Heart left ventricle (tissue), 16 donors: ENCODE measurements around the gene VASH2. TPM values are rescaled to one million over a fixed set of nuclear protein-coding genes. Genes with fewer than 3 reads are reported as not detected.

Source experiments
- ATAC-seq, 4 donors: fragments of 200-7000 bp; cut with Tn5 transposase; one replicate each; pipeline ENCODE4 v1.9.1; 2020 to 2022; ENCODE audit warnings: moderate library complexity in 4 of 4, mild to moderate bottlenecking in 3 of 4, moderate number of reproducible peaks in 1 of 4
- DNase-seq, 5 donors: peaks; one replicate each; pipeline ENCODE4 v3.0.0-alpha.2; 2020
- H3K27ac ChIP-seq, 12 donors: fragments of 200-600 bp; sonication (generic) in 4 of 12; one replicate each; pipeline versions ENCODE4 v1.5.0 to v1.8.0; 2016 to 2022; ENCODE audit warnings: mild to moderate bottlenecking in 2 of 12
- H3K27me3 ChIP-seq, 9 donors: fragments of 200-600 bp; sonication (generic) in 2 of 9; one replicate each; pipeline versions ENCODE4 v1.5.1 to v1.8.0; 2016 to 2022; ENCODE audit warnings: mild to moderate bottlenecking in 3 of 9
- H3K36me3 ChIP-seq, 9 donors: fragments of 200-600 bp; sonication (generic) in 2 of 9; one replicate each; pipeline versions ENCODE4 v1.5.0 to v1.8.0; 2018 to 2022; ENCODE audit warnings: mild to moderate bottlenecking in 2 of 9
- H3K4me1 ChIP-seq, 12 donors: fragments of 200-600 bp; sonication (generic) in 4 of 12; one replicate each; pipeline versions ENCODE4 v1.5.0 to v1.8.0; 2016 to 2022; ENCODE audit warnings: mild to moderate bottlenecking in 3 of 12
- H3K4me3 ChIP-seq, 12 donors: fragments of 200-600 bp; sonication (generic) in 4 of 12; one replicate each; pipeline versions ENCODE4 v1.5.0 to v1.8.0; 2017 to 2022; ENCODE audit warnings: mild to moderate bottlenecking in 9 of 12, moderate library complexity in 4 of 12
- H3K9me3 ChIP-seq, 12 donors: fragments of 200-600 bp; sonication (generic) in 4 of 12; one replicate each; pipeline versions ENCODE4 v1.5.0 to v1.8.0; 2016 to 2022; ENCODE audit warnings: mild to moderate bottlenecking in 1 of 12
- POLR2A ChIP-seq, 2 donors: fragments of 450-650 bp; IDR thresholded peaks; one replicate each; pipeline ENCODE4 v1.6.1; 2017; ENCODE audit warnings: antibody characterized with exemption in 2 of 2, mild to moderate bottlenecking in 2 of 2, moderate library complexity in 2 of 2
- WGBS, 4 donors: extraction: QIAGEN DNeasy Blood & Tissue Kit in 2 of 4; methylation state at CpG; one replicate each; pipeline versions ENCODE4 v1.1.5 to v1.1.7; 2013 to 2018; 5-methylcytosine and 5-hydroxymethylcytosine counted together
- intact Hi-C, 10 donors: fragments of 100-400 bp; cut with DNase I; formaldehyde crosslinking; loops; one replicate each; pipeline versions ENCODE4 v1.11.1 to v1.14.2; 2022
- polyA plus RNA-seq, 2 donors: library from polyadenylated mRNA; stranded (reverse); fragments of 200-250 nt; gene quantifications; one replicate each; pipeline ENCODE4 v1.2.3, GENCODE V29; 2013
- total RNA-seq, 9 donors: library from RNA; depleted of rRNA in 2 of 9; stranded (reverse); fragments of >200 nt in 2 of 9; fragmentation: NEBNext Ultra II Directional in 3 of 9; extraction: Animal tissue kit (Norgen Biotek cat#: 25700) in 3 of 9; gene quantifications; one replicate each; pipeline versions ENCODE4 v1.1.0 to v1.2.4, GENCODE V29; 2016 to 2023
- TF ChIP-seq, protein P1 (sequence below), 12 donors: fragments of 200-600 bp; sonication (generic) in 4 of 12; IDR thresholded peaks; one replicate each; pipeline versions ENCODE4 v1.5.0 to v1.8.0; 2018 to 2022; ENCODE audit warnings: antibody characterized with exemption in 12 of 12, mild to moderate bottlenecking in 5 of 12
- donor health status: ischemic (EF 13 %, LVEDD 7.1; RV severe dilation, severe dysfunction).
- donor health status: healthy with polysubstance abuse.
- donor health status: DM: no; HTN: yes; CAD: no.
- donor health status: DM: no; HTN: no; CAD: no.
- donor health status: ischemic (EF 25% LVEDD 6.9; RV normal size, moderate dysfunction).
- donor health status: ischemic (EF 25% LVEDD 5.7; RV mildly dilated, moderate dysfunction).
- donor health status: healthy.
- donor health status: DM: yes; HTN: yes; CAD: no.
- donor health status: ischemic (EF 35%, LVEDD 5.7; RV mildly dilated, moderate dysfunction).
- donor health status: nonischemic (EF 11% LVEDD 7.7; RV severe dilation, severe dysfunction).
- donor health status: DM: yes; HTN: yes; CAD: no.
- donor health status: PGD.
- donor health status: ischemic (EF 29% LVEDD 5.4; RV normal size, mild dysfunction).
- donor health status: nonischemic (EF 23%, LVEDD 6.1; RV moderate dilation, normal function).

The VASH2 gene
- total and polyA plus RNA-seq, 11 donors = 0.19 to 2.6 (median 0.53) TPM; not detected in 1

DNA sequence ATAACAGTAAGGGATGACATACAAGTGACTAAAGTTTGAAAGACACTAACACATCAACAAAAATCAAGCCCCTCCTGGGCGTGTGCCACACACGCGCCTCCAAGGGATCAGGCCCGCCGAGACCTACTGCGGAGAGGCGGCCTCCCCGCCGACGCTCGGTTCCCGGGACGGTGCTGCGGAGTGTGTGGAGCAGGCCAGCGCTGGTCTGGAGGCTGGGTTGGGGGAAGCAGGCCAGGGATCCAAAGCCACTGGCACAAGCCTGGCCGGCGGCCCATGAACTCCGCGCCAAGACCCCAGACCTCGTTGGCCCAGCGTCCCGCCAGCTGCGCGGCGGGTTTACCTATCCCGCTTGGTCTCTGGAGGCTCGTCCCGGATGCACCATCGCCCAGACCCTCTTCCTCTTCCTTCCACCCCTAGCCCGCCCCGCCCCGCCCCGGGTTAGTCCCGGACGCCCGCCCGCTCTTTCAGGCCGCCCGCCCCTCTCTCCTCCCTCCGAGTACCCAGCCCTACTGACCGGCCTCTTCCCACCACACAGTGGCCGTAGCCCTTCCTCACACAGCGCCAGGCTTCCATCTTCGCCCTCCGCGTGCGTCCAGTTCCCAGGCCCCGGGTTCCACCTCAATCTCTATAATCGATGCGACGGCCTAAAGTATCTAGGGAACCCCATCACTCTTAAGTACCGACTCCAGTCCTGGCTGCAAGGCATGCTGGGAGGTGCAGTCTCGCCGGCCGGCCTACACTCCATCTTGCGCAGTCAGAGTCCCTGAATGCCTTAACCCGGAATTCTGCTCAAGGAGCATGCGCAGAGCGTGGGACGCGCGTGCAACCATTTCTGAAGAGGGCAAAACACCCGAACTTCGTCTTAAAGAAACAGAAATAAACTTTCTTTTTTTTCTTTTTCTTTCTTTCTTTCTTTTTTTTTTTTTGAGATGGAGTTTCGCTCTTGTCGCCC lies 65.0 kb downstream of the VASH2 start, which contains the start of gene ANGEL2:
Gene ANGEL2, minus strand, starts transcription at position 769 of the 952 bp plus-strand sequence. Its CDS starts 196 bp downstream, at position 573.
- peak within 1 kb of the TSS; percentile 66 to 98 (median 94) for H3K27ac ChIP-seq
- intact Hi-C loops = loop anchor here in 1 of 10 donors (5.0 kb wide), 1 partner anchor 37 kb away; the partner anchor contains the start of gene RPS6KC1
- DNase-seq (peak; percentile 95 to 98 (median 97)), ATAC-seq (peak; percentile 98 to 99 (median 98))
- peaks cover 3 to 31% (median 11%) of the 10 kb centered on the region in 12 donors for H3K4me1 ChIP-seq
- H3K27me3 ChIP-seq = no peaks in the 10 kb centered on the region
- TF ChIP-seq POLR2A (IDR thresholded peaks at IDR 0.05) = peak in 1 of 2 donors; percentile 51
- TF ChIP-seq, protein P1, sequence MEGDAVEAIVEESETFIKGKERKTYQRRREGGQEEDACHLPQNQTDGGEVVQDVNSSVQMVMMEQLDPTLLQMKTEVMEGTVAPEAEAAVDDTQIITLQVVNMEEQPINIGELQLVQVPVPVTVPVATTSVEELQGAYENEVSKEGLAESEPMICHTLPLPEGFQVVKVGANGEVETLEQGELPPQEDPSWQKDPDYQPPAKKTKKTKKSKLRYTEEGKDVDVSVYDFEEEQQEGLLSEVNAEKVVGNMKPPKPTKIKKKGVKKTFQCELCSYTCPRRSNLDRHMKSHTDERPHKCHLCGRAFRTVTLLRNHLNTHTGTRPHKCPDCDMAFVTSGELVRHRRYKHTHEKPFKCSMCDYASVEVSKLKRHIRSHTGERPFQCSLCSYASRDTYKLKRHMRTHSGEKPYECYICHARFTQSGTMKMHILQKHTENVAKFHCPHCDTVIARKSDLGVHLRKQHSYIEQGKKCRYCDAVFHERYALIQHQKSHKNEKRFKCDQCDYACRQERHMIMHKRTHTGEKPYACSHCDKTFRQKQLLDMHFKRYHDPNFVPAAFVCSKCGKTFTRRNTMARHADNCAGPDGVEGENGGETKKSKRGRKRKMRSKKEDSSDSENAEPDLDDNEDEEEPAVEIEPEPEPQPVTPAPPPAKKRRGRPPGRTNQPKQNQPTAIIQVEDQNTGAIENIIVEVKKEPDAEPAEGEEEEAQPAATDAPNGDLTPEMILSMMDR (IDR thresholded peaks at IDR 0.05) = no peak
- H3K36me3 ChIP-seq = peaks cover 0 to 29% (median 23%) of the 10 kb centered on the region in 9 donors
- peak within 1 kb of the TSS; percentile 67 to 97 (median 85) for H3K4me3 ChIP-seq
- H3K9me3 ChIP-seq = no peaks in the 10 kb centered on the region
- 1% methylated on average over 39 to 66 of the region's 66 CpGs for WGBS, 4 donors

DNA sequence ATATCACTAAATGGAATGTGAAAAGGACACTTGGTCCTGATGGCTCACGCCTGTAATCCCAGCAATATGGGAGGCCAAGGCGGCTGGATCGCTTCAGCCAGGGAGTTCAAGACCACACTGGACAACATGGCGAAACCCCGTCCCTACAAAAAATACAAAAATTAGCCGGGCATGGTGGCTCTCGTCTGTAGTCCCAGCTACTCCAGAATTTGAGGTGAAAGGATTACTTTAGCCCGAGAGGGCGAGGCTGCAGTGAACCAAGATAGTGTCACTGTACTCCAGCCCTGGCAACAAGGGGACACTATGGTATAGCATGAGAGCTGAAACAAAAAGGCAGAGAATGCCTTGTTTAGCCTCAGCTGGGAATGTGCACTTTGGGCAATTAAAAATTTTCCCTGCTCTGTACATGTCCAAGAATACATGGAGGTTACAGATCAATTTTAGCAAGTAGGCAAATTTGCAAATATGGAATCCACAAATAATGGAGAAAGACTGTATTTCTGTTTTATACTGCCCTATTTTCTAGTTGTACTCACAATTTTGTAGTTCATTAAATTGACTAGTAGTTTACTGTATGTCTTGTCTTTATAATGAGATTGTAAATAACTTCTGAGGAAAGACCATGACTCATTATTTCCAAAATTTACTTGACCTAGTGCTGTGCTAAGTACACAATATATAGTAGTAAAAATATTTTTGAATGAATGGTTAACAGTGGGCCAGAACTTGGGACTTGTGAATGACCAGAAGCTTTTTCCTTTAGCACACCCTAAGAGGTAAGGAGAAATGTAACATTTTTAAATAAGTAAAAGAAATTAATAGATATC lies 67.3 kb downstream of the VASH2 start:
- intact Hi-C loops = loop anchor here in 1 of 10 donors (5.0 kb wide), 1 partner anchor 35 kb away; the partner anchor contains the start of gene RPS6KC1
- H3K9me3 ChIP-seq = no peaks in the 10 kb centered on the region
- 91 to 96% (median 96%) methylated on average over 9 of the region's 9 CpGs for WGBS, 4 donors
- peaks cover 3 to 28% (median 11%) of the 10 kb centered on the region in 12 donors for H3K4me1 ChIP-seq
- H3K4me3 ChIP-seq = no peak overlapping the region
- TF ChIP-seq, protein P1 (IDR thresholded peaks at IDR 0.05) = no peak
- TF ChIP-seq POLR2A (IDR thresholded peaks at IDR 0.05) = no peak
- H3K36me3 ChIP-seq = peaks cover 0 to 7% (median 5%) of the 10 kb centered on the region in 9 donors
- no peak overlapping the region for H3K27ac ChIP-seq
- no peak for ATAC-seq
- DNase-seq = no peak
- no peaks in the 10 kb centered on the region for H3K27me3 ChIP-seq

DNA sequence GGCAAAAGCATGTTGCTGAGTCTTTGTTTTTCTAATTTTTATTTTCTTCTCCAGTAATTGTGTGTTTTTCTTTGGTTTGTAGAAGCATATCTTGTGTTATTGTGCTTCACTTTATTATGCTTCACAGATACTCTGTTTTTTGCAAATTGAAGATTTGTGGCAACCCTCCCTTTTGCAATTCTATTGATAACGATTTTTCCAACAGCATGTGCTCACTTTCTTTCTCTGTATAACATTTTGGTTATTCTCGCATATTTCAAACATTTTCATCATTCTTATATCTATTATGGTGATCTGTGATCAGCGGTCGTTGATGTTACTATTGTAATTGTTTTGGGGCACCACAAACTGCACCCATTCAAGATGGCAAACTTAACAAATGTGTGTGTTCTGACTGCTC lies 69.1 kb downstream of the VASH2 start:
- TF ChIP-seq, protein P1 (IDR thresholded peaks at IDR 0.05) = no peak
- no peak for TF ChIP-seq POLR2A (IDR thresholded peaks at IDR 0.05)
- DNase-seq (no peak), ATAC-seq (no peak)
- Histone ChIP-seq H3K27ac (no peak overlapping the region), H3K4me3 (no peak overlapping the region), H3K4me1 (peaks cover under 1 to 10% (median 4%) of the 10 kb centered on the region in 12 donors), H3K27me3 (peaks cover 0 to 10% (median 0%) of the 10 kb centered on the region in 9 donors), H3K36me3 (no peaks in the 10 kb centered on the region), H3K9me3 (no peaks in the 10 kb centered on the region)
- 88 to 93% (median 90%) methylated on average over 4 of the region's 4 CpGs for WGBS, 4 donors
- intact Hi-C loops = loop anchor here in 1 of 10 donors (5.0 kb wide), 1 partner anchor 33 kb away; the partner anchor contains the start of gene RPS6KC1
